ENCODE results near the gene ADIPOQ. TPM values are rescaled to one million over a fixed set of nuclear protein-coding genes. Genes with fewer than 3 reads are reported as not detected.

ADIPOQ gene
- total RNA-seq, 4 donors from 2014 or later = 899 to 2,262 (median 1,357) TPM

DNA sequence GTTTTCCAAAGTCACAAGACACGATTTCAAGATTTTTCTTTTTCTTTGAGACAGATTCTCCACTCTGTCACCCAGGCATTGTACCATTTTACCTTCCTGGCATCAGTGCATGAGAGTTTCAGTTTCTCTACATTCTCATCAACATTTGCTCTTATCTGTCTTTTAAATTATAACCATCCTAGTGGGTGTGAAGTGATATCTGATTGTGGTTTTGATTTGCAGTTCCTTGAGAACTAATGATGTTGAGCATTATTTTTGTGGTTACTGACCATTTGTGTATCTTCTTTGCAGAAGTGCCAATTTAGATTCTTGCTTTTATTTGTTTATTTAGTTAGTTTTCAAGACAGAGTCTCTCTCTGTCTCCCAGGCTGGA, 41.2 kb downstream of the ADIPOQ start:
- TF ChIP-seq CTCF (IDR thresholded peaks at IDR 0.05; ENCODE audit: low read depth) = no peak

DNA sequence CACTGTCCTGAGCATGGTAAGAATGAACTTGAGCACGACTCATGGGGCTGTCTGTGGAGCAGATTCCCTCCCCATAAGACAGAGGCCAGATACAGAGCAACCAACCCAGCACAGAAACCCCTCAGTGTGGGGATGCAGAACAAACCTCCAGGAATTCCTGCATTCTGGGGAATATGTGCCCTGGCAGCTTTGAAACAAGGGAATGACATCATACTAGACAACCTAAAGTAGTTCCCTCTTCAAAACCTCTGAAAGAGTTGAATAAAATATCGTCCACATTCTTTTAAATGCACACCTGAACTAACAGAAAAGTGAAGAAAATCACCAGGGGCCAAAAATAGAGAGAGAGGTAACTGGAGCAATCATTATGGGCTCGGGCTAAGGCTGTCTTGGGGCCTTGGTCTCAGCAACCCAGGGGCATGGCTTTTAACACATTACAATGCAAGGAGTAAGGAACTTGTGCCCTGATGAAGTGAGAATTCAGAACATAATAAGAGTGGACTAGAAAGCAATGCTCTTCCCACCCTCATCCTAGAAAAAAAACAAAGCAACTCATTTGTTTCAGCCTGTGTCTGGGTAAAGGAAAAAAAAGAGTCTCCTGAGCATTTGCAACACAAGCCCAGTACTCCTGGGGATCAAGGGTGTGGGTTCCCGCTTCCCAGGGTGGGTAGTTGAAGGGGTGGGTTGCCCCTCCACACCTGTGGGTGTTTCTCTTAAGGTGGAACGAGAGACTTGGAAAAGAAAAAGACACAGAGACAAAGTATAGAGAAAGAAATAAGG, 43.9 kb downstream of the ADIPOQ start:
- TF ChIP-seq CTCF (IDR thresholded peaks at IDR 0.05; ENCODE audit: low read depth) = no peak

DNA sequence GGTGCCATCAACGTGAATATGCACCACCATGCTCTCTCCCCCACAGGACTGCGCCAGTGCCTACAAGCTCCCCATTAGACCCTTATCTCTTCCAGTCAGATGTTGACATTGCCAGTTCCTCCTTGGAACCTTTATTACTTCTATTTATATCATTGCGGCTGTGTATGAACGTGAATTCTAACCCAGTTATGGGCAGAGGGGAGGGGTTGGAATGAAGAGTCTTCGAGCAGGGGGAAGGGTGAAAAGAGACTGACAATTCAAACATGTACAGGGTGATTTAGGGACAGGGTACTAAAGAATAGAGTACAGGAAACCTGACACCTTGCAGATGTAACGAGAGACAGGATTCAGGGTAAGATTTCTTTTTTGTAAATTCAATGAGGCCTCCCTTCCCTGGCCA, 46.1 kb downstream of the ADIPOQ start:
- TF ChIP-seq CTCF (IDR thresholded peaks at IDR 0.05; ENCODE audit: low read depth) = no peak

GRCh38 chr3:186890911-186891310, 48.4 kb downstream of the ADIPOQ start:
- no peak for TF ChIP-seq CTCF (IDR thresholded peaks at IDR 0.05; ENCODE audit: low read depth)

DNA sequence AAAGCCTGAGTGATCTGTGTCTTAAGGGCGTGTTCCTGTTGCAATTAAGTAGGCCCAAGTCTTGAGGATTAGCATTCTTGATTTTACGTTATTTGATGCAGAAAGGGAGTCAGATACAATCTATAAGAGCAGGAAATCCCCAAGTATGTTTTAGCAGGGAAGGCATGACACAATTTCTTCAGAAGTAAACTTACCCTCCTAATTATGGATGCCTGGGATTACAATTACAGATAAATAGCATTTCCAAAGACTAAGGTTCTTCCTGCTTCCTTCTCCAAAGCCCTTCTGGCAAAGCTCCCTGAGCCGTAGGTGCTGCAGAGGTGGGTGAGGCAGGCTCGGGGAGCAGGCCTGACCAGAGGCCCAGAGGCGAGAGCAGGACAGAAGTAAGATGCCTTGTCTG, 52.9 kb downstream of the ADIPOQ start:
- no peak for TF ChIP-seq CTCF (IDR thresholded peaks at IDR 0.05; ENCODE audit: low read depth)

DNA sequence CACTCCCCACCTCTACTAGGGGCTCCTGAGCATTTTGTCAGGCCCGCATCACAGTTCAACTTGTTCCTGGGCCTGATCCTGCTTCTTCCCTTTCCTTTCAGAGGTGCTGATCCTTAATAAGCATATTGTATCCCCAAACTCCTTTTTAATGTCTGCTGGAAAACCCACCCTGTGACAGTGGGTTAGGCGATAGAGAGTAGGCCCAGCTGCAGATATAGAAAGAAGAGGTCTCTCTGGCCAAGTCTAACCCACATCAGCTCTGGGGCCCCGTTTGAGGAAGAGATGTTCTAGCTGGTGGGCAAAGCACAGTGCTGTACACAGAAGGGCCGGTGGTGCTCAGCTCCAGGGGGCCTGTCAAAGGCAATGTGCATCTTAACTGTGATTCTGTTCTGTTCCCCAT, 53.5 kb downstream of the ADIPOQ start:
- TF ChIP-seq CTCF (IDR thresholded peaks at IDR 0.05; ENCODE audit: low read depth) = no peak

DNA sequence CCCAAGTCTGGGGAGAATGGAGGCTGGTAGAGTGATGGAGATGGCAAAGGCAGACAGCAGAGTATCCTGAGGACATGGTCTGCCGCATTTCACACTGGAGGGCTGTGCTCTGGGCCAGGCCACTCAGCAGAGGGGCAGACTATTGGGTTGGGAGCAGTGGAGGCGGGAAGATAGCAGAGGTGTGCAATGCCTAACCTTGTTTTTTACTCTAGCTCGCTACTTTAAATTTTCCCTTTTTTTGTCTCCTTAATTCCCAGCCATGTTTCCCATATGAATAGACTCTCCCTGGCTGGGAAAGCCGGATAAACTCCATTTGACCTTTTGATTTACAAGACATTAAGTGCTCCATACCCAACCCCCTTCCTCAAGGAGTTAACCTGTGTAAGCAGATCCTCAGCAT, 54.4 kb downstream of the ADIPOQ start:
- no peak for TF ChIP-seq CTCF (IDR thresholded peaks at IDR 0.05; ENCODE audit: low read depth)

Data from subcutaneous adipose tissue (tissue), 4 donors.